ENCODE data around the gene FBXL7.
A peak's percentile ranks its signal among the peaks of the same experiment; 100 is the strongest.
"Not testable (repeated sequence)": the region's sequence is repeated elsewhere in the genome, so short reads cannot be mapped to it uniquely, and the experiment has no call there.

The FBXL7 gene

GRCh38 chr5:15819617-15820016, 319.6 kb downstream of the FBXL7 start:
- DNase-seq (ENCODE audit: low read depth) = no peak

- DNase-seq (ENCODE audit: low read depth) = peak; percentile 75
These were observed 321.5 kb downstream of the FBXL7 start for GRCh38 chr5:15821506-15821905.

- peak; percentile 12 for DNase-seq (ENCODE audit: low read depth)
These were observed 323.4 kb downstream of the FBXL7 start for GRCh38 chr5:15823398-15823797.

- no peak for DNase-seq (ENCODE audit: low read depth)
These were observed 327.8 kb downstream of the FBXL7 start for GRCh38 chr5:15827741-15828140.

GRCh38 chr5:15831408-15831807, 331.4 kb downstream of the FBXL7 start:
- no peak for DNase-seq (ENCODE audit: low read depth)

GRCh38 chr5:15833365-15833764, 333.4 kb downstream of the FBXL7 start:
- DNase-seq (ENCODE audit: low read depth) = no peak

- peak; percentile 89 for DNase-seq (ENCODE audit: low read depth)
These were observed 334.7 kb downstream of the FBXL7 start for GRCh38 chr5:15834596-15835245.

- peak; percentile 71 for DNase-seq (ENCODE audit: low read depth)
These were observed 335.5 kb downstream of the FBXL7 start for GRCh38 chr5:15835514-15835913.

GRCh38 chr5:15837551-15838289, 337.7 kb downstream of the FBXL7 start:
- peak; percentile 16 for DNase-seq (ENCODE audit: low read depth)

GRCh38 chr5:15844253-15844652, 344.3 kb downstream of the FBXL7 start:
- DNase-seq (ENCODE audit: low read depth) = no peak

GRCh38 chr5:15844871-15845270, 344.9 kb downstream of the FBXL7 start:
- DNase-seq (ENCODE audit: low read depth) = no peak

GRCh38 chr5:15850536-15850935, 350.6 kb downstream of the FBXL7 start:
- no peak for DNase-seq (ENCODE audit: low read depth)

GRCh38 chr5:15850939-15851341, 351.0 kb downstream of the FBXL7 start:
- DNase-seq (ENCODE audit: low read depth) = no peak

- no peak for DNase-seq (ENCODE audit: low read depth)
These were observed 352.2 kb downstream of the FBXL7 start for GRCh38 chr5:15852217-15852616.

GRCh38 chr5:15852949-15853348, 353.0 kb downstream of the FBXL7 start:
- no peak for DNase-seq (ENCODE audit: low read depth)

- no peak for DNase-seq (ENCODE audit: low read depth)
These were observed 358.3 kb downstream of the FBXL7 start for GRCh38 chr5:15858326-15858725.

- no peak for DNase-seq (ENCODE audit: low read depth)
These were observed 364.7 kb downstream of the FBXL7 start for GRCh38 chr5:15864536-15865215.

- not testable (repeated sequence) for DNase-seq (ENCODE audit: low read depth)
These were observed 372.3 kb downstream of the FBXL7 start for GRCh38 chr5:15872259-15872658.

GRCh38 chr5:15877914-15878313, 377.9 kb downstream of the FBXL7 start:
- DNase-seq (ENCODE audit: low read depth) = no peak

GRCh38 chr5:15880201-15880600, 380.2 kb downstream of the FBXL7 start:
- no peak for DNase-seq (ENCODE audit: low read depth)

GRCh38 chr5:15885156-15885555, 385.2 kb downstream of the FBXL7 start:
- DNase-seq (ENCODE audit: low read depth) = peak; percentile 50

GRCh38 chr5:15886156-15886555, 386.2 kb downstream of the FBXL7 start:
- DNase-seq (ENCODE audit: low read depth) = no peak

GRCh38 chr5:15887093-15887492, 387.1 kb downstream of the FBXL7 start:
- no peak for DNase-seq (ENCODE audit: low read depth)

All from EH (cell line).